HL-60 (cell line): ENCODE measurements around the gene PACS1.

Experiments
- DNase-seq, 2 experiments: peaks; one replicate each; pipeline ENCODE4 v3.0.0-alpha.2; 2010 to 2020; ENCODE audit warnings: low read depth in 1 of 2, low spot score in 1 of 2
- H3K27ac ChIP-seq: fragments of 250-450 bp; sonication (Bioruptor Pico); replicated peaks from 2 replicates; pipeline ENCODE4 v1.5.1; 2020; ENCODE audit warnings: mild to moderate bottlenecking, moderate library complexity
- H3K27me3 ChIP-seq: fragments of 250-450 bp; sonication (Bioruptor Pico); 2 replicates; pipeline ENCODE4 v1.5.1; 2021; ENCODE audit warnings: mild to moderate bottlenecking, moderate library complexity; ENCODE audit not compliant: insufficient read depth, poor library complexity, severe bottlenecking
- H3K4me3 ChIP-seq: replicated peaks from 2 replicates; pipeline ENCODE4 v1.5.1; 2011; ENCODE audit warnings: mild to moderate bottlenecking, control low read depth, low read length; ENCODE audit not compliant: insufficient read depth
- CTCF ChIP-seq: IDR thresholded peaks from one replicate; pipeline ENCODE4 v1.5.1; 2011; ENCODE audit warnings: low read length, control low read depth, inconsistent platforms; ENCODE audit not compliant: insufficient read depth
- GABPA ChIP-seq: IDR thresholded peaks from 2 replicates; pipeline ENCODE4 v1.6.1; 2012; ENCODE audit warnings: low read depth
- POLR2AphosphoS5 ChIP-seq: IDR thresholded peaks from 2 replicates; pipeline ENCODE4 v1.6.1; 2012; ENCODE audit warnings: low read depth
- REST ChIP-seq: IDR thresholded peaks from 2 replicates; pipeline ENCODE4 v1.6.1; 2012; ENCODE audit warnings: low read depth; ENCODE audit not compliant: insufficient replicate concordance
- SPI1 ChIP-seq: IDR thresholded peaks from 2 replicates; pipeline ENCODE4 v1.6.1; 2012; ENCODE audit warnings: low read depth, mild to moderate bottlenecking, borderline replicate concordance

Gene PACS1

GRCh38 chr11:66259956-66260355 is 189.9 kb downstream of the PACS1 start:
- H3K4me3 ChIP-seq, result no peak overlapping the region
- DNase-seq, result no peak
- TF ChIP-seq CTCF, result no peak
- no peak for TF ChIP-seq GABPA
- TF ChIP-seq REST, result no peak
- no peak for TF ChIP-seq POLR2AphosphoS5
- no peak for TF ChIP-seq SPI1
- peaks cover 6% of the 10 kb centered on the region for H3K27me3 ChIP-seq
- H3K27ac ChIP-seq, result no peak overlapping the region

- H3K4me3 ChIP-seq, result no peak overlapping the region
- H3K27me3 ChIP-seq, result peaks cover 6% of the 10 kb centered on the region
- no peak overlapping the region for H3K27ac ChIP-seq
- no peak for DNase-seq
- TF ChIP-seq SPI1 (no peak), POLR2AphosphoS5 (no peak), REST (no peak), CTCF (no peak), GABPA (no peak)
Measured at GRCh38 chr11:66261578-66261977, 191.5 kb downstream of the PACS1 start.

- no peak for TF ChIP-seq POLR2AphosphoS5
- TF ChIP-seq SPI1, result no peak
- no peak for TF ChIP-seq CTCF
- TF ChIP-seq GABPA, result no peak
- TF ChIP-seq REST, result no peak
- peaks cover 1% of the 10 kb centered on the region for H3K27me3 ChIP-seq
- H3K27ac ChIP-seq, result no peak overlapping the region
- H3K4me3 ChIP-seq, result no peak overlapping the region
- DNase-seq, result no peak
Measured at GRCh38 chr11:66262191-66262590, 192.1 kb downstream of the PACS1 start.
